ENCODE data around the gene LCT. TPM values are rescaled to one million over a fixed set of nuclear protein-coding genes. Genes with fewer than 3 reads are reported as not detected.

LCT gene
- polyA plus RNA-seq, 1 of the 3 experiments (the other 2 are of a cell fraction): not detected

GRCh38 chr2:135745545-135745944, 91.4 kb downstream of the LCT start (continued):
- TF ChIP-seq POLR2AphosphoS5 (IDR thresholded peaks at IDR 0.05; ENCODE audit: low read depth, low read length): no peak
- no peak for TF ChIP-seq YY1 (IDR thresholded peaks at IDR 0.05; ENCODE audit: low read depth)
- TF ChIP-seq RFX5 (IDR thresholded peaks at IDR 0.05; ENCODE audit: low read length): no peak
- no peak for TF ChIP-seq GABPA (IDR thresholded peaks at IDR 0.05; ENCODE audit: low read depth)
- no peak for TF ChIP-seq EP300 (IDR thresholded peaks at IDR 0.05; ENCODE audit: borderline replicate concordance in 1 of 2, low read depth in 1 of 2, low read length in 1 of 2)
- TF ChIP-seq IRF3 (IDR thresholded peaks at IDR 0.05; ENCODE audit: low read depth, low read length): no peak
- no peak for TF ChIP-seq SIN3A (IDR thresholded peaks at IDR 0.05; ENCODE audit: borderline replicate concordance, low read depth, low read length)
- 0 out of 2 replicates have a peak, but pooled peaks have one; percentile 4 for TF ChIP-seq TCF12 (IDR thresholded peaks at IDR 0.05)
- no peak for TF ChIP-seq FOXM1 (IDR thresholded peaks at IDR 0.05; ENCODE audit: low read depth)
- TF ChIP-seq NRF1 (IDR thresholded peaks at IDR 0.05; ENCODE audit: low read depth, low read length): no peak

DNA sequence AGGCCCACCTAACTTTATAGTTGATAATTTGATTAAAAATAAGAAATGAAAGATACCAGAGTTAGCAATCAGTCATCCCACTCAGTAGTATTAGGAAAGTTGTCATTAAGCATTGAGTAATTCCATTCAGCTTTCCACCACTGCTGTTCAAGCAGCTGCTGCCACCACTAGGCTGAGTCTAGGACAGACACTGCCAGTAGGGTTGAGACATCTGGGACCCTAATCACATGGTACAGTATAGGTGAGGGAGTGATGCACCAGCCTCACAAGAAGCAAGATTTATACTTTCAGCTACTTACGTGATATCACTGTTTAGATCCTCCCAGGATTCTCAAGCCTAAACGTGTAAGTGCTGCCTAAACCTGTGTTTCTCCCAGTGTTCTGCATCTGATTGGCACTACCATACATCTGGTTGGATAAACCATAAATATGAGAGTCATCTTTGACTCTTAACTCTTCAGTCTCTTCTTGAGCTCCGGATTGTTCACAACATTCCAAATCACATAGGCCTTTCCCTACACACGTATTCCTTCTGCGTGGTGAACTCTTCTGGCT, 92.1 kb downstream of the LCT start:
- Histone ChIP-seq H3K36me3 (replicated peaks in 1 of 2; ENCODE audit: control insufficient read depth in 1 of 2, insufficient read depth in 2 of 2, low read length in 1 of 2) (peaks cover 20 to 34% of the 10 kb centered on the region in 2 experiments), H2AFZ (ENCODE audit: low read depth) (no peak overlapping the region), H4K20me1 (ENCODE audit: insufficient read depth) (peaks cover 53% of the 10 kb centered on the region), H3F3A (replicated peaks; ENCODE audit: insufficient read depth) (peaks cover 27% of the 10 kb centered on the region), H3K4me2 (peak overlapping the region; percentile 78), H3K9me2 (no peaks in the 10 kb centered on the region), H3K9me3 (no peaks in the 10 kb centered on the region), H3K79me2 (ENCODE audit: insufficient read depth) (peaks cover 77% of the 10 kb centered on the region), H3K4me3 (ENCODE audit: low read depth in 2 of 2, low read length in 1 of 2) (peak overlapping the region in 1 of 2 experiments; percentile 23; a peak in 1 of 4 replicates), H3K27me3 (ENCODE audit: insufficient read depth) (no peaks in the 10 kb centered on the region), H3K4me1 (ENCODE audit: control insufficient read depth in 1 of 2, insufficient read depth in 2 of 2, low read depth in 1 of 2, low read length in 1 of 2) (peaks cover 8 to 15% of the 10 kb centered on the region in 2 experiments; a peak in 3 of 4 replicates), H3K27ac (ENCODE audit: low read depth in 2 of 2, low read length in 1 of 2) (peak overlapping the region; percentile 39 to 88; a peak in 3 of 4 replicates), H3K9ac (no peak overlapping the region)
- DNase-seq: peak; percentile 51
- CTCF ChIA-PET: interaction anchor here (0.9 to 3.2 kb wide), 8 partner anchors 14 to 755 kb away, joined by 3 to 11 read pairs (median 3); no protein-coding TSS in a partner anchor
- WGBS (ENCODE audit: low lambda C conversion rate): 81% methylated on average over 5 of the region's 5 CpGs
- TF ChIP-seq FOSL2 (IDR thresholded peaks at IDR 0.05; ENCODE audit: borderline replicate concordance, low read depth): no peak
- TF ChIP-seq CTCF (IDR thresholded peaks at IDR 0.05): peak; percentile 29; the same call in 1 of the 2 replicates
- TF ChIP-seq RAD21 (IDR thresholded peaks at IDR 0.05; ENCODE audit: low read length): peak; percentile 34
- POLR2A ChIA-PET: interaction anchor here (0.5 to 1.3 kb wide), 2 partner anchors 14 to 39 kb away, joined by 4 read pairs; no protein-coding TSS in a partner anchor

Data from SK-N-SH (cell line).